Smooth muscle cell (in vitro differentiated cells): ENCODE measurements around the gene NDUFAF2. TPM values are rescaled to one million over a fixed set of nuclear protein-coding genes. Genes with fewer than 3 reads are reported as not detected.

Source experiments
- DNase-seq: peaks from one replicate; lab custom pipeline; 2025; ENCODE audit not compliant: unreplicated experiment; lab: John Stamatoyannopoulos, UW
- H2AFZ ChIP-seq: fragments of 200-600 bp; sonication (generic); 2 replicates; pipeline ENCODE4 v1.6.0; 2016; ENCODE audit warnings: antibody characterized with exemption, low read depth, mild to moderate bottlenecking
- H3F3A ChIP-seq: fragments of 200-600 bp; sonication (generic); 2 replicates; pipeline ENCODE4 v1.6.0; 2017; ENCODE audit warnings: antibody characterized with exemption, low read depth
- H3K27ac ChIP-seq: fragments of 200-600 bp; sonication (generic); 2 replicates; pipeline ENCODE4 v1.5.1; 2016; ENCODE audit warnings: low read depth, mild to moderate bottlenecking
- H3K27me3 ChIP-seq: fragments of 200-600 bp; sonication (generic); 2 replicates; pipeline ENCODE4 v1.6.1; 2016; ENCODE audit warnings: low read depth, mild to moderate bottlenecking
- H3K36me3 ChIP-seq: fragments of 200-600 bp; sonication (generic); 2 replicates; pipeline ENCODE4 v1.5.1; 2016; ENCODE audit warnings: low read depth
- H3K4me1 ChIP-seq: fragments of 200-600 bp; sonication (generic); 2 replicates; pipeline ENCODE4 v1.5.1; 2016; ENCODE audit warnings: low read depth
- H3K4me2 ChIP-seq: fragments of 200-600 bp; sonication (generic); 2 replicates; pipeline ENCODE4 v1.6.0; 2016; ENCODE audit warnings: mild to moderate bottlenecking
- H3K4me3 ChIP-seq: fragments of 200-600 bp; sonication (generic); 2 replicates; pipeline ENCODE4 v1.5.1; 2016; ENCODE audit warnings: mild to moderate bottlenecking
- H3K79me2 ChIP-seq: fragments of 200-600 bp; sonication (generic); 2 replicates; pipeline ENCODE4 v1.6.0; 2016; ENCODE audit warnings: low read depth, mild to moderate bottlenecking
- H3K9ac ChIP-seq: fragments of 200-600 bp; sonication (generic); 2 replicates; pipeline ENCODE4 v1.6.0; 2016; ENCODE audit warnings: low read depth
- H3K9me3 ChIP-seq: fragments of 200-600 bp; sonication (generic); replicated peaks from 2 replicates; pipeline ENCODE4 v1.5.1; 2016; ENCODE audit warnings: low read depth
- H4K20me1 ChIP-seq: fragments of 200-600 bp; sonication (generic); 2 replicates; pipeline ENCODE4 v1.6.0; 2016; ENCODE audit warnings: low read depth
- WGBS: methylation state at CpG from one replicate; pipeline ENCODE4 v1.1.7; 2016; ENCODE audit warnings: low lambda C conversion rate; 5-methylcytosine and 5-hydroxymethylcytosine counted together
- polyA plus RNA-seq: library from polyadenylated mRNA; unstranded; fragments of >200 nt; fragmentation: Nextera tagmentation; extraction: Ambion mirVana; gene quantifications from 2 replicates; pipeline ENCODE4 v1.2.1, GENCODE V29; 2016
- total RNA-seq: library from RNA; depleted of rRNA; stranded (reverse); fragments of >200 nt; gene quantifications from 2 replicates; pipeline ENCODE4 v1.2.3, GENCODE V29; 2014
- TF ChIP-seq, protein P1 (sequence below): fragments of 200-600 bp; sonication (generic); IDR thresholded peaks from 2 replicates; pipeline ENCODE4 v1.5.1; 2017; ENCODE audit warnings: borderline replicate concordance, mild to moderate bottlenecking, antibody characterized with exemption; ENCODE audit not compliant: insufficient read depth, poor library complexity, severe bottlenecking

The NDUFAF2 gene
- total and polyA plus RNA-seq, 2 experiments from 2014 or later: 39.1 to 71.2 TPM

DNA sequence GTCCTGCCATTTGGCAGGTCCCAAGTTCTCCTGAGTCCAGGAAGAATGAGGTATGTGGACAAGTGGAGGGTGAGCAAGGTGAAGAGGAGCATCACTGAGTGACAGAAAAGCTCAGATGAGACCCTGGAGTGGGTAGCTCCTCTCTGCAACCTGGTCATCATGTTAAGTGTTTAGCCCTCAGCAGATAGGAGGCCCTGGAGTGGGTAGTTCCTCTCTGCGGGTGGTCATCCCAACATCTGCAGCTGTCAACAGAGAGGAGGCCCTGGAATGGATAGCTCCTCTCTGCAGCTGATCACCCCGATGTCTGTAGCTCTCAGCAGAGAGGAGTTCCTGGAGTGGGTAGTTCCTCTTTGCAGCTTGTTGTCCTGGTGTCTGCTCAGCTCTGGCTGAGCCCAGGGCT lies 48.4 kb downstream of the NDUFAF2 start:
- Histone ChIP-seq H3K4me3 (no peak overlapping the region), H3K4me1 (no peaks in the 10 kb centered on the region), H3K9ac (no peak overlapping the region), H2AFZ (no peak overlapping the region), H3K36me3 (no peaks in the 10 kb centered on the region), H3K27me3 (no peaks in the 10 kb centered on the region), H4K20me1 (peaks cover 25% of the 10 kb centered on the region), H3K27ac (no peak overlapping the region), H3F3A (no peaks in the 10 kb centered on the region), H3K4me2 (no peak overlapping the region), H3K79me2 (no peaks in the 10 kb centered on the region), H3K9me3 (no peaks in the 10 kb centered on the region)
- no peak for DNase-seq
- WGBS: 100% methylated on average over 2 of the region's 2 CpGs
- TF ChIP-seq, protein P1, sequence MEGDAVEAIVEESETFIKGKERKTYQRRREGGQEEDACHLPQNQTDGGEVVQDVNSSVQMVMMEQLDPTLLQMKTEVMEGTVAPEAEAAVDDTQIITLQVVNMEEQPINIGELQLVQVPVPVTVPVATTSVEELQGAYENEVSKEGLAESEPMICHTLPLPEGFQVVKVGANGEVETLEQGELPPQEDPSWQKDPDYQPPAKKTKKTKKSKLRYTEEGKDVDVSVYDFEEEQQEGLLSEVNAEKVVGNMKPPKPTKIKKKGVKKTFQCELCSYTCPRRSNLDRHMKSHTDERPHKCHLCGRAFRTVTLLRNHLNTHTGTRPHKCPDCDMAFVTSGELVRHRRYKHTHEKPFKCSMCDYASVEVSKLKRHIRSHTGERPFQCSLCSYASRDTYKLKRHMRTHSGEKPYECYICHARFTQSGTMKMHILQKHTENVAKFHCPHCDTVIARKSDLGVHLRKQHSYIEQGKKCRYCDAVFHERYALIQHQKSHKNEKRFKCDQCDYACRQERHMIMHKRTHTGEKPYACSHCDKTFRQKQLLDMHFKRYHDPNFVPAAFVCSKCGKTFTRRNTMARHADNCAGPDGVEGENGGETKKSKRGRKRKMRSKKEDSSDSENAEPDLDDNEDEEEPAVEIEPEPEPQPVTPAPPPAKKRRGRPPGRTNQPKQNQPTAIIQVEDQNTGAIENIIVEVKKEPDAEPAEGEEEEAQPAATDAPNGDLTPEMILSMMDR: no peak

- H3F3A ChIP-seq: no peaks in the 10 kb centered on the region
- H3K4me2 ChIP-seq: no peak overlapping the region
- no peaks in the 10 kb centered on the region for H3K4me1 ChIP-seq
- WGBS: 92% methylated on average over 11 of the region's 11 CpGs
- no peak overlapping the region for H2AFZ ChIP-seq
- H3K27me3 ChIP-seq: no peaks in the 10 kb centered on the region
- H4K20me1 ChIP-seq: peaks cover 31% of the 10 kb centered on the region
- no peaks in the 10 kb centered on the region for H3K36me3 ChIP-seq
- no peaks in the 10 kb centered on the region for H3K79me2 ChIP-seq
- DNase-seq: no peak
- TF ChIP-seq, protein P1: no peak
- H3K9me3 ChIP-seq: no peaks in the 10 kb centered on the region
- H3K4me3 ChIP-seq: no peak overlapping the region
- H3K27ac ChIP-seq: no peak overlapping the region
- H3K9ac ChIP-seq: no peak overlapping the region
Observed at GRCh38 chr5:60993875-60994571, 49.0 kb downstream of the NDUFAF2 start.

- Histone ChIP-seq H3K4me2 (no peak overlapping the region), H3K79me2 (no peaks in the 10 kb centered on the region)
- 99% methylated on average over 3 of the region's 3 CpGs for WGBS
Observed at GRCh38 chr5:60996368-60996767, 51.4 kb downstream of the NDUFAF2 start.

More at GRCh38 chr5:60996368-60996767, 51.4 kb downstream of the NDUFAF2 start:
- H3F3A ChIP-seq: no peaks in the 10 kb centered on the region
- no peaks in the 10 kb centered on the region for H3K4me1 ChIP-seq
- H2AFZ ChIP-seq: no peak overlapping the region
- TF ChIP-seq, protein P1: no peak
- H3K27ac ChIP-seq: no peak overlapping the region
- peaks cover 33% of the 10 kb centered on the region for H4K20me1 ChIP-seq
- no peaks in the 10 kb centered on the region for H3K9me3 ChIP-seq
- DNase-seq: no peak
- no peak overlapping the region for H3K4me3 ChIP-seq
- H3K27me3 ChIP-seq: no peaks in the 10 kb centered on the region
- H3K9ac ChIP-seq: no peak overlapping the region
- no peaks in the 10 kb centered on the region for H3K36me3 ChIP-seq
